ENCODE data around the gene ACOT8. TPM values are rescaled to one million over a fixed set of nuclear protein-coding genes. Genes with fewer than 3 reads are reported as not detected.
"Not testable (repeated sequence)": the region's sequence is repeated elsewhere in the genome, so short reads cannot be mapped to it uniquely, and the experiment has no call there.

ACOT8 gene
- total RNA-seq, 1 donor from 2014 or later = 33.8 TPM

- H3K27ac Mint-ChIP-seq (ENCODE audit: unreplicated experiment) = no peak overlapping the region
- peaks cover 6% of the 10 kb centered on the region for H3K27me3 Mint-ChIP-seq (ENCODE audit: unreplicated experiment)
- DNase-seq = no peak
- peaks cover 4% of the 10 kb centered on the region for H3K9me3 Mint-ChIP-seq (ENCODE audit: unreplicated experiment)
- H3K36me3 Mint-ChIP-seq (ENCODE audit: unreplicated experiment) = no peaks in the 10 kb centered on the region
- H3K4me3 Mint-ChIP-seq (ENCODE audit: unreplicated experiment) = no peak overlapping the region
- peaks cover 3% of the 10 kb centered on the region for H3K4me1 Mint-ChIP-seq (ENCODE audit: low read depth, unreplicated experiment)
- no peak for TF ChIP-seq CTCF (IDR thresholded peaks at IDR 0.05; ENCODE audit: partially characterized antibody, unreplicated experiment)
Observed at GRCh38 chr20:45810191-45810970, 46.8 kb downstream of the ACOT8 start.

GRCh38 chr20:45801851-45802250 is 55.3 kb downstream of the ACOT8 start:
- H3K27ac Mint-ChIP-seq (ENCODE audit: unreplicated experiment) = no peak overlapping the region
- no peak overlapping the region for H3K4me3 Mint-ChIP-seq (ENCODE audit: unreplicated experiment)
- TF ChIP-seq CTCF (IDR thresholded peaks at IDR 0.05; ENCODE audit: partially characterized antibody, unreplicated experiment) = no peak
- H3K27me3 Mint-ChIP-seq (ENCODE audit: unreplicated experiment) = peaks cover 3% of the 10 kb centered on the region
- H3K4me1 Mint-ChIP-seq (ENCODE audit: low read depth, unreplicated experiment) = no peaks in the 10 kb centered on the region
- DNase-seq = no peak
- H3K36me3 Mint-ChIP-seq (ENCODE audit: unreplicated experiment) = no peaks in the 10 kb centered on the region
- H3K9me3 Mint-ChIP-seq (ENCODE audit: unreplicated experiment) = no peaks in the 10 kb centered on the region

- peak; percentile 70 for DNase-seq
- H3K9me3 Mint-ChIP-seq (ENCODE audit: unreplicated experiment) = no peaks in the 10 kb centered on the region
- no peaks in the 10 kb centered on the region for H3K4me1 Mint-ChIP-seq (ENCODE audit: low read depth, unreplicated experiment)
- TF ChIP-seq CTCF (IDR thresholded peaks at IDR 0.05; ENCODE audit: partially characterized antibody, unreplicated experiment) = peak; percentile 54
- H3K27me3 Mint-ChIP-seq (ENCODE audit: unreplicated experiment) = peaks cover 3% of the 10 kb centered on the region
- no peak overlapping the region for H3K4me3 Mint-ChIP-seq (ENCODE audit: unreplicated experiment)
- peak overlapping the region; percentile 40 for H3K27ac Mint-ChIP-seq (ENCODE audit: unreplicated experiment)
- H3K36me3 Mint-ChIP-seq (ENCODE audit: unreplicated experiment) = no peaks in the 10 kb centered on the region
Observed at GRCh38 chr20:45798935-45799642, 58.1 kb downstream of the ACOT8 start.

- H3K4me3 Mint-ChIP-seq (ENCODE audit: unreplicated experiment); H3K36me3 Mint-ChIP-seq (ENCODE audit: unreplicated experiment); H3K9me3 Mint-ChIP-seq (ENCODE audit: unreplicated experiment); H3K27ac Mint-ChIP-seq (ENCODE audit: unreplicated experiment); DNase-seq; H3K27me3 Mint-ChIP-seq (ENCODE audit: unreplicated experiment); H3K4me1 Mint-ChIP-seq (ENCODE audit: low read depth, unreplicated experiment): not testable (repeated sequence)
Observed at GRCh38 chr20:45797955-45798354, 59.2 kb downstream of the ACOT8 start.

GRCh38 chr20:45797510-45797909 is 59.7 kb downstream of the ACOT8 start:
- H3K27me3 Mint-ChIP-seq (ENCODE audit: unreplicated experiment); H3K4me1 Mint-ChIP-seq (ENCODE audit: low read depth, unreplicated experiment); H3K27ac Mint-ChIP-seq (ENCODE audit: unreplicated experiment): not testable (repeated sequence)

More at GRCh38 chr20:45797510-45797909, 59.7 kb downstream of the ACOT8 start:
- DNase-seq; H3K9me3 Mint-ChIP-seq (ENCODE audit: unreplicated experiment); H3K36me3 Mint-ChIP-seq (ENCODE audit: unreplicated experiment); H3K4me3 Mint-ChIP-seq (ENCODE audit: unreplicated experiment): not testable (repeated sequence)
